ENCODE data around the gene SLC35A4.
"Not testable (repeated sequence)": the region's sequence is repeated elsewhere in the genome, so short reads cannot be mapped to it uniquely, and the experiment has no call there.

SLC35A4 gene

DNA sequence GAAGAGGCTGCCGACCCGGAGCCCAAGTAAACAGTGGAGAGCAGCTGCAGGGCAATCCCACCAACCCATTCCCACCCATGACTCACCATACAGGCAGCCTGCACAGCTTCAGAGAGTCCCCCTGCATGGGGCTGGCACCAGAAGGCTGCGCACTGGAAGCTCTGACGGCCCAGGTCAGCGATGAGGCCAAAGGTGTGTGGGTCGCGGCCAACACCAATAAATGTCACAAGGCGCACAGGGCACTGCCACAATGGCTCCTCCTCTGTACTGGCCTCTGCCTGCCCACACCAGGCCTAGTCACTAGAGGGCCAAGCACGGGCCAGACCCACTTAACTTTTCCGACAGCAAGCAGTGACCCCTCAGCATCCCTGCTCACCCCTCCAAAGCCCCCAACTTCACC, 4.4 kb upstream of the SLC35A4 start:
- no peak for DNase-seq

DNA sequence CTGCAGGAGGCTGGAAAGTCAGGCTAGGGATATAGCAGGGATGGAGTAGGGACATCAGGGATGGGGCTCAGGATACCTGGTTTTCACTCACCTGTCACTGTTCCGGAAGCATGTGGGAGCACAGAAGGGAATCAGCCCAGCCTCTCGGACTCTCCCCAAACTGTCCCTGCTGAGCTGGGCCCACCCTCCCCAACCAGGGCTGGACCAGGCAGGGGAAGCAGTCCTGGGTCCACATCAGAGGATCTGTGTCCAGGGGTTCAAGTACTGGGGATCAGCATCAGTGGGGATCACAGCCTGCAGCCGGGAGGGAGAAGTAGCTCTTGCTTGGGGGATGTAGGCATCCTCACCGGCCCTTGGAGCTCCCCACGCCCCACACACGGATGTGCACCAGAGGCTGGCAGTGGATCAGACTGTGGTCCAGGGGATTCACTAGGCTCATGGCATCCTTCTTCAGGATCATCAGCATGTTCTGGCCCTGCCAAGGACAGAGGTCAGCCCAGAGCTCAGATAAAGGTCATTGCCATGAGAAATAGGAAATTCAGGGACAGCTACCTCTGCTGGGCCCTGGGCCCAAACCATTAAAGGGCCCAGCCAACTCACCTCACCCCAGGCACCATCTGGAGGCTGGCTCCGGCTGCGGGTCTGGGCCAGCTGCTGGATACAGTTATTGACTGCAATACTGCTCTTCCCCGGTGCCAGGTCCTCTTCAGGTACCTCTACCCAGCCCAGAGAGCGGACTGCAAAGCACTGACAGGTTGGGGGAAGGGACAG, 2.7 kb upstream of the SLC35A4 start:
- no peak for DNase-seq

DNA sequence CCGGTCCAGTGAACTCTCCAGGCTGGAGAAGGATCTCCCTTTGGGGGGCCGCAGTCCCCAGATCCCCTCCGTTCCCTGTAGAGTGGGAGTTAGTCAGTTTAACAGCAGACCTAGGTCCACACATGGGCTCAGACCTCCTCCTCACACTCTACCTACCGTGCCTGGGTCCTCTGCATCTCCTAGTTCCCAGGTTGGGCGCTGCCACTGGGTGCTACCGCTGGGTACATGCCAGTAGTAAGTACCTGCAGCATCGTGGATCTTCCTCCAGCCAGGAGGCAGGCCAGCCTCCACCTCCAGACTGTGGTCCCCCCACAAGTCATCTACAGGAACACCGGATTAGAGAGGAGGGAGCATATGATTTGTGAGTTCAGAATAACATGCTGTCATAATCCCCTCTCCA, 1.0 kb upstream of the SLC35A4 start:
- DNase-seq: no peak

DNA sequence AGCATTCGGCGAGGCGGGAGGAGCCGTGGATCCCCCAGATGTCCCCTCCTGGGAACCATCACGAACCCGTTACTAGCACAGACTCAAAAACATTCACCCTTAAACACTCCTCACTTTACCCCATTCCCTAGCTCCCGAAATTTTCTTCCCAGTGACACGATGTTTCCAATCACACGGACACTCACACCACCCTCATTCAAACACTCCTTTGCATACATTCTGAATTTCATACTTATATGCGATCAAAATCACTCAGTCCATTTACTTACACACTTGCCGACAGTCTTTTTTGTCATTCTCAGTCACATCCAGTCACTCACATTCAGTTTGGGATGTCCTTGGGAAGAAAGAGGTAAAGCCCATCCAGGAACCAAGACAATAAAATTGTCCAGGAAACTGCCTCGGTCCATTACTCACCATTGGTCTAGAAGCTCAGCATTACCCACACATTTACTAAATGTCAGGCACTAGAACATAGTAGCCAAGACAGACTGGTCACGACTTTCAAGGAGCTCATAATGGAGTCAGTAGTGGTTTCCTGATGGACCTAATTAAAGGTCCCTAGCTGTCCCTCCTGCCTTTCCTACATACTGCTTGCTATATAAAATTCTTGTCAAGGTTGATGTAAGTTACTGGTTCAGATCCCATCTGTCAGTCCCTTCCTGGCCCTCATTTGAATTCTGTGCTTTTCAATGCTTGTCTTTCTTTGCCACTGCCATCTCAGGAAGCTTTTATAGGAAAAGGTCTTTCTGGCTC, 574 bp downstream of the SLC35A4 start:
- no peak for DNase-seq

DNA sequence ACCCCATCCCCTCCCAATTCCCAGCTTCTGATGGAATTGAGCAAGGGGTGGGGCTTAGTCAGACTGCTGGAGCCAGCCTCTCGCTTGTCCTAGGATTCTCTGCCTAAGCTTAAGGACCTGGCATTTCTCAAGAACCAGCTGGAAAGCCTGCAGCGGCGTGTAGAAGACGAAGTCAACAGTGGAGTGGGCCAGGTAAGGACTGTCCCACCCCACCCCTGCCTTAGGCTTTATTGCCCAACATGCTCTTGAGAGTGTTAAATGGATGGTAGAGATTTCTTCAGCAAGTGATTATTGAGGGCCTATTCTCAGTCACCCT, 1.1 kb downstream of the SLC35A4 start:
- no peak for DNase-seq

DNA sequence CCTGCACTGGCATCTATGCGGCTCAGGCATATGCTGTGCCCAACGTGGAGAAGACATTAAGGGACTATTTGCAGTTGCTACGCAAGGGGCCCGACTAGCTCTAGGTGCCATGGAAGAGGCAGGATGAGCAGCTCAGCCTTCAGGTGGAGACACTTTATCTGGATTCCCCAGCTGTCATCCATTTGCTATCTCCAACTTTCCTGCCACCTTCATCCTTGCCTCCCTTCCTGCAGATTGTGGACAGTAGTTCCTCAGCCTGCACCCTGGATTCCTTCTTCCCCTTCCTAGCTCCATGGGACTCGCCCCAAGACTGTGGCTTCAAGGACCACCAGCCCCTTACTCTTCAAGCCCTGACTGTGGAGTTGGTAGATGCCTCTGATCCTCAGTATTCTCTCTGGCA, 2.0 kb downstream of the SLC35A4 start:
- no peak for DNase-seq

DNA sequence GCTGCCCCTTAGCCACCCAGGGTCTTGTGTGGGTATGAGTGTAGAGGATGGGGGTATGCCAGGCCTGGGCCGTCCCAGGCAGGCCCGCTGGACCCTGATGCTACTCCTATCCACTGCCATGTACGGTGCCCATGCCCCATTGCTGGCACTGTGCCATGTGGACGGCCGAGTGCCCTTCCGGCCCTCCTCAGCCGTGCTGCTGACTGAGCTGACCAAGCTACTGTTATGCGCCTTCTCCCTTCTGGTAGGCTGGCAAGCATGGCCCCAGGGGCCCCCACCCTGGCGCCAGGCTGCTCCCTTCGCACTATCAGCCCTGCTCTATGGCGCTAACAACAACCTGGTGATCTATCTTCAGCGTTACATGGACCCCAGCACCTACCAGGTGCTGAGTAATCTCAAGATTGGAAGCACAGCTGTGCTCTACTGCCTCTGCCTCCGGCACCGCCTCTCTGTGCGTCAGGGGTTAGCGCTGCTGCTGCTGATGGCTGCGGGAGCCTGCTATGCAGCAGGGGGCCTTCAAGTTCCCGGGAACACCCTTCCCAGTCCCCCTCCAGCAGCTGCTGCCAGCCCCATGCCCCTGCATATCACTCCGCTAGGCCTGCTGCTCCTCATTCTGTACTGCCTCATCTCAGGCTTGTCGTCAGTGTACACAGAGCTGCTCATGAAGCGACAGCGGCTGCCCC, 2.6 kb downstream of the SLC35A4 start:
- DNase-seq: no peak

DNA sequence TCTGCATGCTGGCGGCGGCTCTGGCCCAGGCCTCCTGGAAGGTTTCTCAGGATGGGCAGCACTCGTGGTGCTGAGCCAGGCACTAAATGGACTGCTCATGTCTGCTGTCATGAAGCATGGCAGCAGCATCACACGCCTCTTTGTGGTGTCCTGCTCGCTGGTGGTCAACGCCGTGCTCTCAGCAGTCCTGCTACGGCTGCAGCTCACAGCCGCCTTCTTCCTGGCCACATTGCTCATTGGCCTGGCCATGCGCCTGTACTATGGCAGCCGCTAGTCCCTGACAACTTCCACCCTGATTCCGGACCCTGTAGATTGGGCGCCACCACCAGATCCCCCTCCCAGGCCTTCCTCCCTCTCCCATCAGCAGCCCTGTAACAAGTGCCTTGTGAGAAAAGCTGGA, 3.2 kb downstream of the SLC35A4 start:
- DNase-seq: no peak

DNA sequence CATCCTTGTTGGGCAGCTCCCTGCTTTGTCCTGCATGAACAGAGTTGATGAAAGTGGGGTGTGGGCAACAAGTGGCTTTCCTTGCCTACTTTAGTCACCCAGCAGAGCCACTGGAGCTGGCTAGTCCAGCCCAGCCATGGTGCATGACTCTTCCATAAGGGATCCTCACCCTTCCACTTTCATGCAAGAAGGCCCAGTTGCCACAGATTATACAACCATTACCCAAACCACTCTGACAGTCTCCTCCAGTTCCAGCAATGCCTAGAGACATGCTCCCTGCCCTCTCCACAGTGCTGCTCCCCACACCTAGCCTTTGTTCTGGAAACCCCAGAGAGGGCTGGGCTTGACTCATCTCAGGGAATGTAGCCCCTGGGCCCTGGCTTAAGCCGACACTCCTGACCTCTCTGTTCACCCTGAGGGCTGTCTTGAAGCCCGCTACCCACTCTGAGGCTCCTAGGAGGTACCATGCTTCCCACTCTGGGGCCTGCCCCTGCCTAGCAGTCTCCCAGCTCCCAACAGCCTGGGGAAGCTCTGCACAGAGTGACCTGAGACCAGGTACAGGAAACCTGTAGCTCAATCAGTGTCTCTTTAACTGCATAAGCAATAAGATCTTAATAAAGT, 3.9 kb downstream of the SLC35A4 start:
- DNase-seq: no peak

DNA sequence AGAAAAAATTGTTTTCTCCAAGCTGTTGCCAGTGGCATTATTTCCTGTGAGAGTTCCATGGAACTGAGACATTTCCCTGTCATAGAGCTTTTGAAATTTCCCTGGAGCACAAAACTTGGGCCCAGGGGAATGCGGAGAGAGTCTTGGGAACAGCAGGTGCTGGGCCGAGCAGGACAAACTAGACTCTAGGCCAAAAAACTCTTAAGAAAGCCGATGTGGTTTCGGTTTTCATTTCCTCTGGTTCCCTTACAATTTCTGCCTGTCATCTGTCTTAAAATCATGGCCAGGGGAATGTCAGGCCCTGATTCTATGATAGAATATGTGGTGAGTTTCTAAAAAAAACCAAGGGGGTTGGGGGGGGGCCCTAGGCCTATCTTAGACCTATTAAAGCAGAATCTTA, 4.6 kb downstream of the SLC35A4 start:
- DNase-seq: no peak

DNA sequence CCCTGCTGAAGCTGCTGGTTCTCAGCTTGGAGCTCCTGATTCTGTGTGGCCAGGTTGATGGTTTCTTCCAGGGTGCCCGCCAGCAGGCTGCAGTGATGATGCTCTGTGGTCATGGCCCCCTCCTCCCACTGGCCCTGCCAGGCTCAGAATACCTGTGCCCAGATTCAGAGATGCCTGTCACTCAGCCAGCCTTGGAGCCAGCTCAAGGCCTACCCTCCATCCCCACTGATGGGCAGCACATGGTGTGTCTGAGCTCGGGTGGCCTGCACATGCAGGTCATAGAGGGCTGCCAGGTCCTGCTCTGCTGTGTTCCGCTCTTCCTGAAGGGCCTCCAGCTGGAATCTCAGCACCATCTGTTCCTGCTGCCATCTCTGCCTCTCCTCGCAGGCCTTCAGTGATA, 5.4 kb downstream of the SLC35A4 start:
- no peak for DNase-seq

DNA sequence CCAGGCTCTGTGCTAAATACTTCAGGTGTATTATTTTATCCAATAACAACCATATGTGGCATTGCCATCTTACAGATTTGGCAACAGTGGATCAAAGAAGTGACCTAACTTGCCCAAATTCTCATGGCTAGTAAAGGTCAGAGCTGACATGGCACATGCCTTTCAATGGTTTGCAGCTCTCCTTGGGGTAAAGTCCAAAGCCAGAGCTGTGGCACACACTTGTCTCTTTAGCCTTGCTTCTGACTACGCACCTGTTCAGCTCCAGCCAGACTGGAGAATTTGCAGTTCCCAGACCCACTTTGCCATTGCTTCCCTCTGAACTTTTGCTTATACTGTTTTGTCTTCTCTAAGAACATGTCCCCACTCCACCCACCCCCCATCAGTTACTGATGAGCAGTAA, 5.9 kb downstream of the SLC35A4 start:
- DNase-seq: no peak

DNA sequence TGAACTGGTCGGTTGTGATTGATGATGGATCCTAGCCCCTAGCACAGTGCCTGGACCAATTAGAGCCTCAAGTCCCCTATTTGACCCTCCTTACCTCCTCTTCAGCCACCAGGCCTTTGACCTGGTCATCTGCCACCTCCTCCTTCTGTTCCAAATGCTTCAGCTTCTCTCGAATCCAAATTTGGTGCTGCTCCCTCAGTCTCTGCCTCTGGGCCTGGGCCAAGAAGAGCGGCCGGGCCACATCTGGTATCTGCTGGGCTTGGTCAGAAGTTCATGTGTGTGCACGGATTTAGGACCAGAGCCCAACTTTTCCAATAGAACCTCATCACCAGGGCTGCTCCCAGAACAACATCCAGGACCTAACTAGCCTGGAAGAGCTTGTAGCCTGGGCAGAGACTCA, 6.5 kb downstream of the SLC35A4 start:
- no peak for DNase-seq

DNA sequence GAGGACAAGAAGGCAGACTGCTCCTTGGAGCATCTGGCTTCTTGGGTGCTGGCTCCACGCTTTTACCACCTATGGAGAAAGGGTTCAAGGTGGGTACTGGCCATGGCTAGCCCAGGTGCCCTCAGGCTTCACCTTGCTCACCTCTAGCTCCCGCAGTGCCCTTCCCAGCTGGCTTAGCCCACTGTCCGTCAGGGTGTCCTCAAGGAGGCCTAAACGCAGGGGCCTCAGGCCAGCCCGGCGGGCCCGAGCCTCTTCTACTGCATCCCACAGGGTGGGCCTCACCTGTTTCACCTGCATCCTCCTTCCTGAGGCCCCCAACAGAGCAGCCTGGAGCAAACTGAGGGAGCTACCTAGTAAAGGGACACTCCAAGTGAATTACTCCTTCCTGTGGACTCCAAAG, 9.1 kb downstream of the SLC35A4 start:
- no peak for DNase-seq

DNA sequence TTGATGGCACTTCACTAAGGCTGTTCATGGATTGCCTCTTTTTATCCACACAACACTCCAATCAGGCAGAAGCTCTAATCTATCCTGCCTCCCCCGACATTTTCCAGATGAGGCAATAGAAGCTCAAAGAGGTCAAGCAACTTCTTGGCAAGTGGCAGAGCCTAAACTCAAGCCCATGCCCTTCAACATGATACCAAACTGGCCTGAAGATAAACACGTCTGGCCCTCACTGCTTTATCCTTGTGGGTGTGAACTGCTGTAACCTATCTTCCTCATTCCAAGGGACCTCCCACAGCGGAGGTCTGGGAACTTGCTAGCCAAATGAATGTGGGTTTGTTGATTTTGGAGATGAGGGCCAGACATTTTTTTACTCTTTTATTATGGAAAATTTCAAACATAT, 9.5 kb downstream of the SLC35A4 start:
- DNase-seq: no peak

DNA sequence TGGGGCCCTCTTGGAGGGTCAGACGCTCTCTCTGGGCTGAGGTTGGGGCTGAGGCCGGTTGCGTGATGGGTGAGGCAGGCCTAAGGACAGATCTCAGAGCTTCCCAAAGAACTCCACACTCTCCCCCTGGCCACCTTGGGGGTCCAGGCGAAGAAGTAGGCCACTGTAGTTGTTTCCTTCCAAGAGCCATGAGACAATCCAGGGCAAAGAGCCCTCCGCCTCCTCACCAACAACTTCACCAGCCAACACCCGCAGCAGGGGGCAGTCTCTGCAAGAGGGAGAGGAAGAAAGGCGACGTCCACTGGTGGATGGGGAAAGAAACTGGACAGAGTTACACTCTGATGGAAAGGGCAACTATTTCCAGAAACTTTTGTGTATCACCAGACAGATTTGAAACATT, 10.7 kb downstream of the SLC35A4 start:
- no peak for DNase-seq

DNA sequence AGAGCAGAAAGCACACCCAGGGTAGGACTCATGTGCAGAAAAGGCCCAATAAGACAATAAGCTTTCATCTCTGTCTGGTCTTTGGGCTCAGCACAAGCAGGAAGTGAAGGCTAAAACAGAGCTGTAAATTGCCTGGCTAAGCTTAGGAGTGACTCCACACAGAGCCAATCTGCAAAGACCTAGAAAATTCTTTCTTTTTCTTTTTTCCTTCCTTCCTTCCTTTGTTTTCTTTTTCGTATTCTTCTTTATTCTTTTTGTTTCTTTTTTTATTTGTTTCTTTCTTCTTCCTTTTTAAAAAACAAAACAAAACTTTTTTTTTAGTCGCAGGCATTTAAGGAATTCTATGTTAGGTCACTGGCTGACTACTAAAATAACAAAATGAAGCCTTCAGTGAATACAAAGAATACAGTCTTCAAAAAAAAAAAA, 12.2 kb downstream of the SLC35A4 start:
- DNase-seq: no peak

DNA sequence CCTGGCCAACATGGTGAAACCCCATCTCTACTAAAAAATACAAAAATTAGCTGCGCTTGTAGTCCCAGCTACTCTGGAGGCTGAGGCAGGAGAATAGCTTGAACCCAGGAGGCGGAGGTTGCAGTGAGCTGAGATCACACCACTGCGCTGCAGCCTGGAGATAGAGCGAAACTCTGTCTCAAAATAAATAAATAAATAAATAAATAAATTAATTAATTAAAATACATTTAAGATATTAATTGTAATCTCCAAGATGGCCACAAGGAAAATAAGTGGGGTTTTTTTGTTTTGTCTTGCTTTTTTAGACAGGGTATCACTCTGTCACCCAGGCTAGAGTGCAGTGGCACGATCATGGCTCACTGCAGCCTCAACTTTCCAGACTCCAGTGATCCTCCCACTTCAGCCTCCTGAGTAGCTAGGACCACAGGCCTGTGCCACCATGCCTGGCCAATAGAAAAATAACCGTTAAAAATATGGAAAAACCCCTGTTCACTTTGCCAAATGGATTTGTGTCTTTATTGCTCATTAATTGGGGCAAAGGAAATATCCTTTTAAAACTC, 14.6 kb downstream of the SLC35A4 start:
- not testable (repeated sequence) for DNase-seq

DNA sequence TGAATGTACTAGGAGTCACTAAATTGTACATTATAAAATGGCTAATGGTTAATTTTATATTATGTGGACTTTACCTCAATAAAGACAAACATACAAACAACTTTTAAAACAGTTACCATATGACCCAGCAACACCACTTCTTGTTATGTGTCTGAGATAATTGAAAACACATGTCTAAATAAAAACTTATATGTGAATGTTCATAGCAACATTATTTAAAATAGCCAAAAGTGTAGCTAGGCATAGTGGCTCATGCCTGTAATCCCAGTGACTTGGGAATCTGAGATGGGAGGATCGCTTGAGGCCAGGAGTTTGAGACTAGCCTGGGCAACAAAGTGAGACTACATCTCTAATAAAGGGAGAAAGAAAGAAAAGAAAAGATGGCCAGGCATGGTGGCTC, 22.9 kb downstream of the SLC35A4 start:
- no peak for DNase-seq

DNA sequence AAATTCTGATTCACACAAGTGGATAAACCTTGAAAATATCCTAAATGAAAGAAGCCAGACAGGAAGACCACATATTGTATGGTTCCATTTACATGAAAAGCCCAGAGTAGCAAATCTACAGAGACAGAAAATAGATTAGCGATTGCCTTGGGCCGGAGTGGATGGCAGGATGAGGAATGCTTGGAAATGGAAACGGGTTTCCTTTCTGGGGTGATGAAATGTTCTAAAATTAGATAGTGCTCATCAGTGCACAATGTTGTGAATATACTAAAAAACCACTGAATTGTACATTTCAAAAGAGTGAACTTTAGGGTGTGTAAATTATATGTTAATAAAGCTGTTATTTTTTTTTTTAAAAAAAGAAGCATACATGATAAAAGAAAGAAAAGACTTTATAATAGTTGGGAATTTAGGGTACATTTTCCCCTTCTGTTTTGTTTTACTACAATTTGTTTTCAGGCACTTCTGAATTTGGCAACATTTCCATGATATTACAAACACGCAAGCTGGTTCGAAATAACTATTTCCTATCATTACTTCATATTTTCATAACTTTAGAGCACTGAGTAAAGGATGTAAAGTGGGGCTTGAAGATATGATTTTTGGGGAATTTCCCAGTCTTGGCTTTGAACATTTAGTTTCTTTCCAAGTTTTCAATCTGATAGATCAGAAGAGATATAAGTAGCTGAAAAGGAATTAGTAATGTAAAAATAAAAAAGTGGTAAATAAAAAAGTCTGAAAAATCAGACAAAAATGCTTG, 23.9 kb downstream of the SLC35A4 start:
- DNase-seq: no peak

DNA sequence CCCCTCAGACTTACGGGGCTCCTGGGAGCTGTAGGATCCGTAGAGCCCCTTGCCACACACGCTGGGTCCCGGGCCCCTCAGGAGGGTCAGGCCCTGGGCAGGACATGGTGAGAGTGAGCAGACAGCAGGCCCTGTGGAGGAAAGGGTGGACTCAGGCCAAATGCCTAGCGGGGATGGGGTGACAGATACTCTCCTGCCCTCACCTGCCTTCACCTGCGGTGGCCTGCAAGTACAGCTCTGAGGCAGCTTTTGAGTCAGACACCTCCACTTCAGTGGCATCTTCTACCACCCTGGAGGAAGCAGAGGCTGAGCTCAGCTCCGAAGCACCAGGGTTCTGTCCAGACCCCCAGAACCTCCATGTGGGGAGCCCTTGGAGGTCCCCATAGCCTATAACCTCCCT, 26.2 kb downstream of the SLC35A4 start:
- no peak for DNase-seq

DNA sequence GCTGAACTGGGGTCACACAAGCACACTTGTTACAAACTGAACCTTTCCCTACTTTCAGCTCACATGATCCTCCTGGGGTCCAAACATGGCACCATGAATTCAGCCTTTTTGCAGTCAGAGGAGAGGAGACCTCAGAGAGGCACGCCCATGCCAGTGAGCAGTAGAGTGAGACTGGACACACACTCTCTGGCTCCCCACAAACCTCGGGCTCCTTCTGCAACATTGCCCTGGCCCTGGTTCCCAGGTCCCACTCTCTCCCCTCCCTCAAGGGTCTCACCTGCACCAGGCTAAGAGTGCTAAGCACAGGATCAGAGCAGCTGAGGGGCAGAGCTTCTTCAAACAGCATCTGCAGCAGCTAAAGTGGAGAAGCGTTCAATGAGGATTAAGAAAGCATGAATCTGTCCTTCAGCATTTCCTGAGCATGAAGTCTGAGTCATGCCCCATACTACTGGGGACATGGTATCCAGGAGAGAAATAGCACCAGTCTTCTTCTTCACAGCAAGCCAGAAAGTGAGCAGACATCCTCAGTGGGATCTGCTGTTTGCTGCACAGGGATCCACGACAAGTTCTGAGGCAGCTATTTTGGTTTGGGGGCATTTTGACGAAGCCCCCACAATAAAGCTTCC, 27.2 kb downstream of the SLC35A4 start:
- DNase-seq: no peak

Measured in activated effector memory CD4-positive, alpha-beta T cell treated with Interleukin-2 at 50 U/mL for 16 hours (primary cell).